Midbrain (tissue), 1 donor: ENCODE results near the gene HOXC12.

Experiments used
- DNase-seq: peaks from one replicate; lab custom pipeline; 2025; lab: John Stamatoyannopoulos, UW

The HOXC12 gene

GRCh38 chr12:53997204-53998109 lies 42.8 kb downstream of the HOXC12 start:
- DNase-seq: no peak

- DNase-seq: no peak
These were observed 43.6 kb downstream of the HOXC12 start for GRCh38 chr12:53998110-53998899.

- no peak for DNase-seq
These were observed 44.2 kb downstream of the HOXC12 start for GRCh38 chr12:53998900-53999236.

DNA sequence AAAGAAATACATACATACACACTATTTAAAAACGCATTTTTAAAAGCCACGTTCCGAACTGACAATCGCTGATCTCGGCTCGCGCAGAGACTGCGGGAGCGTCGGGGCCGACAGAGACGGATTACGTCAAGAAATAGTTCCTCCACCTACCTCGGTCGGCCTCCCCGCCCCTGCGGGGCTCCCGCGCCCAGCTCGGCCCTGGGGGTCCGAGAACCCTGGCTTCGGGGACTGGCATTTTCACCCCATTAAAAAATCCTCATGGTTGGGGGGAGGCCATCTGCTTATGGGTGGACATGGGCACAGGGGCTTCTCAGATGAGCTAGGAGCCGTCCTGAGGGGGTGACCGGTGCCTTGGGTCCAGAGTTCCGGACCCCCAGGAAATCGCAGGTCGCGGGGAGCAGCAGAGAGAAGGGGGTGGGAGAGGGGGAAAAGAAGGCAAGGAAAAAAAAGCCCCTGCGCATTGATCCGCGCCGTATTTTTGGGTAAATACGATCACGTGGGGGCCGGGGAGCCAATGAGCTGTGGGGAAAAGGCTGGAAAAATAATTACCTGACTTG lies 44.9 kb downstream of the HOXC12 start:
- no peak for DNase-seq

GRCh38 chr12:54000116-54001114 lies 45.7 kb downstream of the HOXC12 start, which contains the start of gene HOXC9:
Gene HOXC9, plus strand, starts transcription at chr12:54000161. Its CDS starts 28 bp downstream, at chr12:54000189.
- DNase-seq: no peak

DNA sequence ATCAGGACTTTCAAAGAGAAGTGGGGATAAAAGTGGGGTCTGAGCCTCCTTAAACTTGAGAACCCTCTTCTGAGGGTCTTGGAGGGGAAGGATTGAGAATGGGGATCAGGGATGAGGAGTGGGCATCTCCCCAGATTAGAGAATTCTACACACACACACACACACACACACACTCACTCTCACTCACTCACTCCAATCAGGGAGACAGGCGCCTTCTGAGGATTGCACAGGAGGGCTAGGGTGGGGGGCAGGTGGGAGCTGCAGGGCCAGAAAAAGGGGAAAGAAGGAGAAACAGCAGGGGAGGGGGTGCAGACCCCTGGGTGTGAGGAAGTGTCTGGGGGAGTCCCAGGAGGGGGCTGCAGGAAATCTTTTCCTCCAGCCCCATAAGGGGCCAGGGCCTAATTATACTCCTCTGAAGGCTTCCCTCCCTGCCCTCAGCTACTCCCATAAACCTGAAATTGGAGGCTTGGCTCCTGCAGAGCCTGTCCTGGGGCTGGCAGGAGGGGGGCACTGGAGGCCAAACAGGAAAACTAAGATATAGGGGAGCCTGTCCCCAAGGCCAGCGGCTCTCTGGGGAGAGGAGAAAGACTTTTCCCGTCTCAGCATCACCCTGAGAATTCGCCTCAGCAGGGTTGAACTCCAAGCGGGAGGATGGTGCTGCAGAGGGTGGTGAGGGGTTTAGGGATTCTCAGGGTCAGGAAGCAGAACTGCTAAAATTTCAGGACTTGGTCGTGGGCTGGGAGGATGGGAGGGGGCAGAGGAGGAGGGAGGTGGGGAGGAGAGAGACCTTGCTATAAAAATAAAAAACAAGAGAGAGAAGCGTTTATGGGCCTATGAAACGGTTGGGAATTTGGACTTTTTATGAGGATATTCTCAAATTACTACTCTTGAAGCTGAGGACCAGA lies 46.8 kb downstream of the HOXC12 start:
- DNase-seq: no peak

DNA sequence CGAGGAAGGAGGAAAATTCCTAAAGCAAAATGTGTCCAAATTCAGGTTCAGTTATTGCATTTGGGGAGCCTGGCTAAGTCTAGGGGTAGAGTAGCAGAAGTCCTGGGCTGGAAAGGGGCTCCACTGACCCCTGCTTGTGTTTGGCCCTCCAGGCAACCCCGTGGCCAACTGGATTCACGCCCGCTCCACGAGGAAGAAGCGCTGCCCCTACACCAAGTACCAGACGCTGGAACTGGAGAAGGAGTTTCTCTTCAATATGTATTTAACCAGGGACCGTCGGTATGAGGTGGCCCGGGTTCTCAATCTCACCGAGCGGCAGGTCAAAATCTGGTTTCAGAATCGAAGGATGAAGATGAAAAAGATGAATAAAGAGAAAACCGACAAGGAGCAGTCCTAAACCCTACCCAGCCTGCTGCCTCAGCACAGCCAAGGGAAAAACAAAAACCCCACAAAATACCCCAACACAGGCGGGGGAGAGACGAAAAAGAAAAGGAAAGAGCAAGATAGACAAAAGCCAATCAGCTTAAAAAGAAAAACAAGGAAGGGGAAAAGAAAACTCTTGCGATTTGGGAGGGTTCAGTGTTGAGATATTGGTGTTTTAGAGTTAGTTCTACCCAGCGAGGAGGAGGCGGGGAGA lies 47.7 kb downstream of the HOXC12 start:
- DNase-seq: no peak

DNA sequence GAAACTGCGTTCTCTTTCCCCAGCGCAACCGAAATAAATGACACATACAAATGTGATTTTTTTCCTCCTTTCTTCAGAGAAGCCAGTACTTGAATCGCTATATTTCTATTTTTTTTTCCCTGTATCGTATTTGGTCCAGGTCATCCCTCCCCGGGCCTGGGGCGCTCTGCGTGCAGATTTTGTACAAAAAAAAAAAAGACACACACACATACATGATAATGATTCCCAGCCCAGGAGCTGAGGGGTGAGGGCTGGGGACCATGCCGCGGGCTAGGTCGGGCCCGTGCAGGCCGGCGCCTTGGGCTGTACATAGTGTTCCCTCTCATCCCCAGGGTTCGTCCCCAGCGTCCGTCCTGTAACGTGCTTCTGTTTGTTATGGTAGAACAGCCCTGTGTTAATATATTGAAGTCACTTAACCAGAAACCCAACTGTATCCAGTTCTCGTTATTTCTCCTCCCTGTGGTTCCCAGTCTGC lies 48.2 kb downstream of the HOXC12 start:
- DNase-seq: no peak

GRCh38 chr12:54003625-54004024 lies 48.9 kb downstream of the HOXC12 start:
- no peak for DNase-seq

DNA sequence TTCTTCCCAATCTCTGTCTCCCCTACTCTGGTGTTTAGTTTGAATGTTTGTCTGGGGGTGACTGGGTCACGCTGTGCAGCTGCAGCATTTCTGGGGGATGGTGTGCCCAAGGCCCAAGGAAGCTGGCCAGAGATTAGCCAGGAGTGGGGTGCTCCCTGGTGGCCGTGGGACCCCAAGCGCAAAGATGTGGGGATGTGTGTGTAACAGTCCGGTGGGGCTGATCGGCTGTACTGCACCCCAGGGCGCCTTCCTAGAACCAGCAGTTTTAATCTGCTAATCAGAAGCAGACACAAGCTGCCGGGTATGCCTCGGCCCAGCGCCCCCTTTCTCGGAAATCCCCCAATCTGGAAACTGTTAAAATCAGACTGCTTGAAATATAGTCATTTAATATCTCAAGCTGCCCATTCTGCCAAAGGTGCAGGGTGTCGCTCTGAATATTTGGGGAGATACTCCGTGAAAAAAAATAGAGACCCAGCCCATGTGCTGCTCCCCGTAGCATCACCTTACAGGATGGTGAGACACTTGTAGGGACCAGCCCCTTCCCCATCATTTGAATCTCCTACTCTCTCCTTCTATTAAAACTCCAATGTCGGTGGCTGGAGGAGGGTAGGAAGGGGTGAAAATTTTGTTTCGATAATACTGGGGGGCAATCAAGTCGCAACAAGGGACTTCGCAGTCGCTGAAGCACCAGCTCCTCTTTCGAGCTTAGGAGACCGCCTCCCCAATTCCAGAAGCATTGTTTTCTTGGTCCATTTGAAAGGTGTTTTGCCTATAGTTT lies 49.5 kb downstream of the HOXC12 start:
- DNase-seq: no peak

DNA sequence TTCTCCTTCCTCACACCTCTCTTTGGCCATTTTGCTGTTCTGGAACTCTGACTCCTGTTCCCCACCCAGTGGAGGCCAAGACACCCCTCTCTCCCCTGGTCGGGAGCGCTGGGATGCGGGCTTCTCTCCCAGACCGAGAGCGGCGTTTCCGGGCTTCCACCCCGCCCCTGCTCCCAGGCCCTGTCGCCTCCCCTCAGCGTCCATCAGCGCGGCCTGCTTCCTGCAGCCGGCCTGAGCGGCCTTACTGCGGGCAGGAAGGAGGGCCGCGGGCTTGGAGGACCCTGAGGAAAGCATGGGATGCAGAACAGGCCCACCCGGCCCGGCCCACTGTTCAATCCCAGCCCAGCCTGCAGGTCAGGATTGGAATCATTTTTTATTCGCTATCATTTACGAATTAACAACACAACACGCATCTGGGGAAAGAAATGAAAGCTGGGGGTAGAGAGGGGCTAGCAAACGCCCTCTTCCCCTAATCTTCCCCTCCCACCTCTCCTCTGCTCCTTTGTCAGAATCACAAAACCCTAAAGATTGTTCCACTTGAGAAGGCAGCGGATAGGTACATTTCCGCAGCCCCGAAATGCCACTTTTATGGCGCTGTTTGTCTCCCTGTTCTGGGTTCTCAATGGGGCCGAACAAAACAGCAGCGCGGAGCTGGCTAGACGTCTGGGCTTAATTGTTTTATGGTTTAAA lies 50.3 kb downstream of the HOXC12 start:
- no peak for DNase-seq

GRCh38 chr12:54005531-54005852 lies 50.8 kb downstream of the HOXC12 start:
- no peak for DNase-seq

- peak; percentile 79 for DNase-seq
These were observed 51.3 kb downstream of the HOXC12 start for GRCh38 chr12:54005853-54006558.

- DNase-seq: no peak
These were observed 52.0 kb downstream of the HOXC12 start for GRCh38 chr12:54006559-54007220.

DNA sequence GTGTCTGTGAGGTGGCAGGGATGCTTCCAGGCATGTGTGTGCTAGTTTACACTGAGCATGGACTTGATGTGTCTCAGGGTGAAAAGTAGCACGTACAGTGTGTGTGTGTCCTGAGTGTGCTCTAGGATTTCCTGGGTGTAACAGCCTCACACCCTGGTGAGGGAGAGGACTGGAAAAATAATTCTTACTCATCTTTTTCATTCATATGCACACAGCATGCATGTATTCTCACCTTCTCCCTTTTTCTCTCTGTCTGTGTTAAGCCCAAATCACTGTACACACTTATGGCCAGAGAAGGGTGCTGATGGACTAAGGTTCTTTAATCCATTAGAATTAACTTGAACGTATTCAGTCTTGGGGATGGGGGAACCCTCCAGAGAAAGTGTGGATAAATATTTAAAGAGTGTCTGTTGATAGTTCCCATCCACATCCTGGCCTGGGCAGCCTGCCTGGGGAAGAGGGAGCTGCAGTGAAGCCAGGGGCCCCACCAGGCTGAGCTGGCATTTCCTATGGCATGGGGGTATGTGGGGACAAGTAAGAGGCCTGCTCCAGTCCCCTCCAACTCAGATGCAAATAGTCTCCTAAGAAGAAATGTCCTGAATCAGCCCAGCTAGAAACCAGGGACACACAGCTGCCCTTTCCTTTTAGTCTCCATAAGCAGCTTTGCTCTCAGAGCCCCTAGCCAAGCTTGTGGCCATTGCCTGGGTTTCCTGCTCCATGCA lies 53.0 kb downstream of the HOXC12 start:
- no peak for DNase-seq

GRCh38 chr12:54008260-54008552 lies 53.5 kb downstream of the HOXC12 start:
- DNase-seq: no peak
